HFFc6 (cell line): Measurements from ENCODE around the gene LCE1D. TPM values are rescaled to one million over a fixed set of nuclear protein-coding genes. Genes with fewer than 3 reads are reported as not detected.

Source experiments
- DNase-seq: peaks from one replicate; pipeline ENCODE4 v3.0.0-alpha.2; 2018
- H3K27ac Mint-ChIP-seq: 2 replicates; pipeline ENCODE4 v1.8.0; 2020; ENCODE audit warnings: mild to moderate bottlenecking, mixed read lengths
- H3K27me3 Mint-ChIP-seq: 2 replicates; pipeline ENCODE4 v1.8.0; 2021; ENCODE audit warnings: mild to moderate bottlenecking, moderate library complexity, mixed read lengths; ENCODE audit not compliant: insufficient read depth
- H3K36me3 Mint-ChIP-seq: 2 replicates; pipeline ENCODE4 v1.8.0; 2021; ENCODE audit warnings: low read depth, mixed read lengths
- H3K4me1 Mint-ChIP-seq: 2 replicates; pipeline ENCODE4 v1.8.0; 2020; ENCODE audit warnings: low read depth, mixed read lengths
- H3K4me3 Mint-ChIP-seq: 2 replicates; pipeline ENCODE4 v1.8.0; 2020; ENCODE audit warnings: mild to moderate bottlenecking, moderate library complexity, mixed read lengths
- H3K9me3 Mint-ChIP-seq: 2 replicates; pipeline ENCODE4 v1.8.0; 2020; ENCODE audit warnings: mild to moderate bottlenecking, mixed read lengths
- CTCF ChIP-seq: fragments of 200-600 bp; sonication (generic); IDR thresholded peaks from 2 replicates; pipeline ENCODE4 v1.5.0; 2021; ENCODE audit warnings: antibody characterized with exemption, mild to moderate bottlenecking
- total RNA-seq, 6 experiments: library from RNA; stranded (reverse); fragmentation: NEBNext Ultra II Directional; extraction: Animal tissue kit (Norgen Biotek cat#: 25700); gene quantifications; 2 replicates in 1 of 6; 3 replicates in 5 of 6; pipeline ENCODE4 v1.2.3, GENCODE V29; 2021

The LCE1D gene
- total RNA-seq, 6 experiments from 2014 or later, result not detected

- Mint-ChIP-seq H3K4me3 (no peak within 1 kb of the TSS), H3K4me1 (peaks cover 2% of the 10 kb centered on the region; the same call in 1 of the 2 replicates), H3K36me3 (no peaks in the 10 kb centered on the region), H3K27me3 (no peaks in the 10 kb centered on the region), H3K9me3 (peaks cover 19% of the 10 kb centered on the region), H3K27ac (no peak within 1 kb of the TSS)
- no peak for TF ChIP-seq CTCF
- DNase-seq, result no peak
These were observed 38.8 kb upstream of the LCE1D start, which contains the start of gene KPRP for GRCh38 chr1:152757747-152758146. Gene KPRP, plus strand, starts transcription at chr1:152758025. Its CDS starts 1,564 bp downstream, at chr1:152759589.

DNA sequence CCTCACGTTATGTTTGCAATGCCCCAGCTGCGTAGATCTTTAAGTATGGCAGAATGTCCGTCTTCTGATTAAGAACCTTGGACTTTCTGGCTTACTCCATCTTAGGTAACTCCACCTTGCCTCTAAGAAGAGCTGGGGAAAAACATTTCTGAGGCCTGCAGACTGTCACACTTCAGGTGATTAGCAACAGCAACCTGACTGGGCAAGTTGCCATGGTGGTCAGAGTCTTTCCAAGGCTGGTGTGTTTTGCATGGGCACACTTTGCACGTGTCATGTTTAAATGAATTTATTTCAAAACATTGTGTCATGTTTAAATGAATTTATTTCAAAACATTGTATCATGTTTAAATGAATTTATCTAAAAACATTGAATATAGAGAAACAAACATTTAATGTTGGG is 37.9 kb upstream of the LCE1D start:
- no peak overlapping the region for H3K27ac Mint-ChIP-seq
- TF ChIP-seq CTCF, result no peak
- H3K36me3 Mint-ChIP-seq, result no peaks in the 10 kb centered on the region
- no peak overlapping the region for H3K4me3 Mint-ChIP-seq
- H3K4me1 Mint-ChIP-seq, result no peaks in the 10 kb centered on the region
- H3K9me3 Mint-ChIP-seq, result peaks cover 19% of the 10 kb centered on the region
- DNase-seq, result no peak
- no peaks in the 10 kb centered on the region for H3K27me3 Mint-ChIP-seq

GRCh38 chr1:152759453-152760173 is 36.9 kb upstream of the LCE1D start:
- Mint-ChIP-seq H3K27me3 (no peaks in the 10 kb centered on the region), H3K27ac (no peak overlapping the region), H3K4me3 (no peak overlapping the region), H3K9me3 (peaks cover 19% of the 10 kb centered on the region), H3K36me3 (no peaks in the 10 kb centered on the region), H3K4me1 (no peaks in the 10 kb centered on the region)
- TF ChIP-seq CTCF, result no peak
- no peak for DNase-seq

DNA sequence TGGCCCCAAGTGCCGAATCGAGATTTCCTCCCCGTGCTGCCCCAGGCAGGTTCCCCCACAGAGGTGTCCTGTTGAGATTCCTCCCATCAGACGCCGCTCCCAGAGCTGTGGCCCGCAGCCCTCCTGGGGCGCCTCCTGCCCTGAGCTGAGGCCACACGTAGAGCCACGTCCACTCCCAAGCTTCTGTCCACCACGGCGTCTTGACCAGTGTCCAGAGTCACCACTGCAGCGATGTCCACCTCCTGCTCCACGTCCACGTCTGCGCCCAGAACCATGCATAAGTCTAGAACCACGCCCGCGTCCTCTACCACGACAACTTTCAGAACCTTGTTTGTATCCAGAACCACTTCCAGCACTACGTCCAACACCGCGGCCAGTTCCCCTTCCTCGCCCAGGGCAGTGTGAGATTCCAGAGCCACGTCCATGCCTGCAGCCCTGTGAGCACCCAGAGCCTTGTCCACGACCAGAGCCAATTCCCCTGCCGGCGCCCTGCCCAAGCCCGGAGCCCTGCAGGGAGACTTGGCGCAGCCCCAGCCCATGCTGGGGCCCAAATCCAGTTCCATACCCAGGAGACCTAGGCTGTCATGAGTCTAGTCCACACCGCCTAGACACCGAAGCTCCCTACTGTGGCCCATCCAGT is 35.9 kb upstream of the LCE1D start:
- no peaks in the 10 kb centered on the region; the same call in 1 of the 2 replicates for H3K27me3 Mint-ChIP-seq
- no peaks in the 10 kb centered on the region for H3K36me3 Mint-ChIP-seq
- H3K4me3 Mint-ChIP-seq, result no peak overlapping the region
- peaks cover 19% of the 10 kb centered on the region for H3K9me3 Mint-ChIP-seq
- DNase-seq, result no peak
- no peak overlapping the region for H3K27ac Mint-ChIP-seq
- H3K4me1 Mint-ChIP-seq, result no peaks in the 10 kb centered on the region
- no peak for TF ChIP-seq CTCF

DNA sequence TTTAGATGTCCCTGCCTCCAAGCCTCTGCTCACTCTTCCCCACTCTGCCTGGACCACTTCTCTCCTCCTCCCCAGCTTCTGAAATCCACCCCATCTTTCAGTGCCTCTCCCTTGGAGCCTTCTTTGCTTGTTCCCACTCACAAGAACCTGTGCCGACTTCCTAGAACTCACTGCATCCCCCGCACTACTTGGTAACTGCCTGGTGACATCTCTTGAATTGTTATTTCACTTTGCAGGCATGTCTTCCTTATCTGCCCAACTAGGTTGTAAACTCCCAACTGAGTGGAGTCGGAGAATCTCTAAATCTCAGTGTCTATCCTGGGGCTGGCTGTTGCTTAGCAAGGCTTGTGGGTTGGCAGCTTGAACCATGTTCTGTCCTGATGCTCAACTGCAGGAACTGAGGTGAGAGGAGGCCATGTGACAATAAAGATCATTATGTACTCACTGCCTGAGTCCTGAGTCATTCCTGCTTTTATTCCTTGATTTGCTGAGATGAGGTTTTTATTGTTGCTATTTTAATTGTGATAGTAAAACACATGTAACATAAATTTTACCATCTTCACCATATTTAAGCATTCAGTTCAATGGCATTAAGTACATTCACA is 34.8 kb upstream of the LCE1D start:
- no peak for TF ChIP-seq CTCF
- DNase-seq, result no peak
- H3K27ac Mint-ChIP-seq, result no peak overlapping the region
- no peaks in the 10 kb centered on the region for H3K4me1 Mint-ChIP-seq
- H3K9me3 Mint-ChIP-seq, result peaks cover 19% of the 10 kb centered on the region
- no peaks in the 10 kb centered on the region for H3K36me3 Mint-ChIP-seq
- H3K4me3 Mint-ChIP-seq, result no peak overlapping the region
- no peaks in the 10 kb centered on the region; the same call in 1 of the 2 replicates for H3K27me3 Mint-ChIP-seq
